HG03378 (cell line): Measurements from ENCODE around the gene ELL2.
"Not testable (repeated sequence)": the region's sequence is repeated elsewhere in the genome, so short reads cannot be mapped to it uniquely, and the experiment has no call there.

Experiments
- ATAC-seq: cut with Tn5 transposase; IDR thresholded peaks from one replicate; pipeline ENCODE4 v1.9.1; 2021; ENCODE audit warnings: mild to moderate bottlenecking, moderate library complexity; ENCODE audit not compliant: unreplicated experiment

The ELL2 gene

DNA sequence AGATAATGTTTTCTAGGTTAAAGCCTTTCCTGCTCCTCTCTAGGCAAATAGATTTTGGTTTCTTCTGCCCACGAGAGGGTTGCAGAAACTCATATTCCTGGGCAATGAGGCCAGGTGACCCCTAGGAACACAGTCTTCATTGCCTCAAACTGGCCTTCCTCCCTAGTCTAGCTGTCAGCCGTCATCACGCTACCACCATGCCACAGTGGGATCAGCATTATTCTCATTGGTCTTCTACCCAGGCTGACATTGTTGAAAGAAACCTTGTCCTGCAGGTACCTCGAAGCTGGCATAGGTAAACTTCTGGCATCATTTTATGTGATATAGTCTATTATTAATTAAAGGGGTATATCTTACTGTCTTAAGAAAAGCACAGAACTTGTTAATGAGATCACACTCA, 51.1 kb downstream of the ELL2 start:
- no peak for ATAC-seq

DNA sequence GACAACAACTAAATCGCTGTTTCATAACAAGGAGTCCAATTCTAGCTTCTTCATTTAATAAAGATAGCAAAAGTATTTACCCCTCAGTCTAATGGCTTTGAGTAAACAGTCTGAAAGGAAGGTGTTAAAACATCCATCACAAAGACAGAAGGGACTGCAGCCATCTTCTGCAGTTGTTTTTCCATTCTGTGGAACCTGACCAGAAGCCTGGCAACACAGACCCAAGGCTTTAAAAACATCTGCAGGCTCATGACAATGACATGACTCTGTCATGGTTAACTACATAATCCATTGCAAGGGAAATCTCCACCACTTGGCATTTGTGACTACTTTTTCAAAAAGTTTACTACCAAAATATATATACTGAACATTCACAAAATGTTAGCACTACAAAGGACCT, 51.9 kb downstream of the ELL2 start:
- no peak for ATAC-seq

DNA sequence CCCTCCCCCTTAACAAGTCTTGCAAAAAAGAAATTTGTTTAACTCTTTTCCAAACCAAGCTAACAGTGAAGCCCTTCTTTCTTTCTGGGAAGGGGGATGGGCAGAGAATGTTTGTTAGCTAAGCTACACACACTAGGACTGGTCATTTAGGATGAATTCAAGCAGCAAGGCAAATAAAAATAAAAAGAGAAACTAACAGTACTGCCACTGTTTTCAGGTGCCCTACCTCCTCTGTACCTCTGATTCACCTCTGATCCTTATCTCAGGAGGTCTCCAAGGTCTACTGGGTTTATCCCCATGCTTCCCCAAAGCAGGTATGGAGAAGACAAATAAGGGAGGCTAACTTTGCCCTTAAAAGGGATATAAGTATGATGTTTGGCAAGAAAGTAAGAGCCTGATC, 52.9 kb downstream of the ELL2 start:
- no peak for ATAC-seq

GRCh38 chr5:95907740-95908706, 53.6 kb downstream of the ELL2 start:
- no peak for ATAC-seq

GRCh38 chr5:95907067-95907705, 54.5 kb downstream of the ELL2 start:
- no peak for ATAC-seq

DNA sequence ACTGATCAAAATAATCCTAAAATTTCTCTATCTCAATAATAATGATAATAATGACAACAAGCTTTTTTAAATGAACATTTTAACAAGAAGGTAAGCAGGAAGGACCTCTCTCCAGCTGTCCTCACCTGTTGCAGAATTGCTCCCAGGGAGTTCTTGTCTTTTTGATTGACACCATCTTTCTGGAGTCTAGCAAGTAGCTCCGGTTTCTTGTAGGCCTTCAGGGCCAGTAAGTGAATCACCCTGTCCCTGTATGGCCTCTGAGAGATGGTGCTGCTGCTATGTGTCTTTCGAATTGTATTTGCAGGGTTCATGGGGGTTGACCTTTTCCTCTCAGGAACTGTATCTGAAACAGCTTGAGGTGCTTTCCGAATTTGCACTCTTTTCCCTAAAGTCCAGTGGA, 55.3 kb downstream of the ELL2 start:
- not testable (repeated sequence) for ATAC-seq

GRCh38 chr5:95904827-95905226, 56.8 kb downstream of the ELL2 start:
- ATAC-seq = no peak

DNA sequence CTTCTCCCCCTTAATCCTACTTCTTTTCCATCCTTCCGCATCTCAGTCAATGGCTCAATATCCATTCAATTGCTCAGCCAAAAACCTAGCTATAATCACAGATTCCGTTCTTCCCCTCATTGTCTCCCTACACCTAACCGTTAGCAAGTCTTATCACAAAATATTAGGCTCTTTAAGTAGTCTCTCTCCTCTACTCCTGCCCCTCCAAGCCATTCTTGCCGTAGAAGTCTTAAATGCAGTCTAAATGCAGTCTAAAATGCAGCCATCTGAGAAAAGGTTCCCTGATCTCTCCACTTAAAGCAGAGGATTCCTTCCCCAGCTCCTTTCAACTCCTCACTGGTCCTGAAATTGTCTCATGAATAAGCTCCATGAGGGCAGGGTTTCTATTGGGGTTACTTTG, 57.8 kb downstream of the ELL2 start:
- no peak for ATAC-seq

- no peak for ATAC-seq
Measured at GRCh38 chr5:95901676-95902627, 59.7 kb downstream of the ELL2 start.

- no peak for ATAC-seq
Measured at GRCh38 chr5:95900383-95900958, 61.2 kb downstream of the ELL2 start.

GRCh38 chr5:95899829-95900228, 61.8 kb downstream of the ELL2 start:
- ATAC-seq = no peak

- ATAC-seq = no peak
Measured at GRCh38 chr5:95899006-95899405, 62.6 kb downstream of the ELL2 start.

- ATAC-seq = no peak
Measured at GRCh38 chr5:95895771-95896170, 65.9 kb downstream of the ELL2 start.

DNA sequence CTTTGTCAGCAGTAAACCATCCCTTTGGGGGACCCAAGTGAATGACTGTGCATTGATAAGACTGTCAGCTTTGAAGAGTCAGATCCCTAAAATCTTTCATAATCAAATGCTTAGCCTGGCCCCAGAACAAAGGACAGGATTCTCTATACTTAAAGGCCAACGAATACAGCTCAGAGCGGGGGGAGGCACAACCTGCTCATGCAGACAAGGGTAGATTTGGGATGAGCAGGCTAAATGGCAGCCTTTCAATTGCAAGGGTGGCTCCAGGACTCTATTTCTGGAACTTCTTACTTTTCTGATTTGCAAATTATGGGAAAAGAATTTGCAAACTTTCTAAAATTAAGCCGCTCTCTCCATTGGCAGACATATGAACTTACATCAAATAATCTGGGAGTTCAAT, 66.4 kb downstream of the ELL2 start:
- ATAC-seq = no peak

- ATAC-seq = peak; percentile 70
Measured at GRCh38 chr5:95892784-95893354, 68.8 kb downstream of the ELL2 start.

DNA sequence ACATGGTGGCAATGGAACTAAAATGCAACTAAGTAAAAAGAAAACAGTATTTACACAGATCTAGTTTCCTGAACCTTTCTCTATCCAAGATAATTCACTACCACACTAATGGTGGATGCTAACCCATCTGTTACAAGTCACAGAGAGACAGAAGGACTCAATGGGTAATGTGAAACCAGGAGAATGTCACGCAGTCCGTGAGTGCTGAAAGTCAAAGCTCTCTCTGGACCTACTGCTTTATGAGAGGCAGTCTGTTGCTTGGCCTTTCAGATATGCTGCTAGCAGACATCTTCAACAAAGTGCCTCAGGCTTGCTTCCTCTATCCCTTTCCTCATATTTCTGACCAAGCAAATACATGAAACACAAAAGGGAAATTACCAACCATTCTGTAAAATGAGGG, 70.2 kb downstream of the ELL2 start:
- ATAC-seq = no peak

GRCh38 chr5:95889076-95889475, 72.6 kb downstream of the ELL2 start:
- ATAC-seq = no peak

DNA sequence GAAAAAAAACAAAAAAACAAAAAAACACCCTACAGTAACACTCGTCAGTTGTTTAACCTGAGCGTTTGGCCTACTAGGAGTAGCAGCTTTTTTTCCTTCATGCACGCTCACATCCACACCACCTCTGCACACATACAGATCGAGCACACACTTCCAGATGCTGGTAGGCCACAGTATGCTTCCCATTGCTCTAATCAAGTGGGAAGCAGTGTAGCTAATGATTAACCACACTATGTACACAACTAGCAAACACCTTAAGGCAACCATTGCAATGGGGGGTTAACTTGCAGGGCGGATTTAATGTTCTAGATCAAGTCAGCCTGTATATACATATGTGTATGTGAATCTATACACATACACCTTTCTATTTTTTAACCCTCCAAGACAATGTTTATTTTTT, 73.7 kb downstream of the ELL2 start:
- no peak for ATAC-seq

DNA sequence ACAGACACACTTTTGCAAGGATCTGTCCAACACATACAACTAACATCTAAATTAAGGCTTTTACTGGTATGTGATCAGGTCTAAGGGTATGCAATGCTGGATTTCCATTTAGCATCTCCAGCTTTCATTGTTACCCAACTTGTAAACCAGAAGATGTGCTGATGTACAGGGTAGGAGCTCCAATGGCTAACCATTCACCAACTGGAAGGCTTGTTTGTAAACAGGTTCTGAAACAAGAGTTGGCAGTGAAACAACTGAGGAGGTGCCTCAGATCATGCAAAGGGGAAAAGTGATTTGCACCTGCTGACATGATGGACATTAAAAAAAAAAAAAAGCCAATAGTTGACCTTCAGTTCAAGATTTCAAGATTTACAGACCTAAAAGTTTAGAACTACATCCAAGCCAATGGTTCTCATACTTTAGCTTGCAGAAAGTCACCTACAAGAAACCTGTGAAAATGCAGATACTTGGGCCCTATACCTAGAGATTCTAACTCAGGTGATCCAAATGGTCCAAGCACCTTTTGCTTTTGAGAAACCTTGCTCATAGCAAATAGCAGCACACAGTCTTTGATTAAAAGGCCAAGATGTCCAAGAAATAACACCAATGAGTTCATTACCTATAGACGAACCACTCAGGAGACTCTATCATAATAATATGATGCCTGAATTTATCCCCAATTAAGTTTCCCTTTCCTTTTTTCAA, 75.2 kb downstream of the ELL2 start:
- ATAC-seq = no peak

DNA sequence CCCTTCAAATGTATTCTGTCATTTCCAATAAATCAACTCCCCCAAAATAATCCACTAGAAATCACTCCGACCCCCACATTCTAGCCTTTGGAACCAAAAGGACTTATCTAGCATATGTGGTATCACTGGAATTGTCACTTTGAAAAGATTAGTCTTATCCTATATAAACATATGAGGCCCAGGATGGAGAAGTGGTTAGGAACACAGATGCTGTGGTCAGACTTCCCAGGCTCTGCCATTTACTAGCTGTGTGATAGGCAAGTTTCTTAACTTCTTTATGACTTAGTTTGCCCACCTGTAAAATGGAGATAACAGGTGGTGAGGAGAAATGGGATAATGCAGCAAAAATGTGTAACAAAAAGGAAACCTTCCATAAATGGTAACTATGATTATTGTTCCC, 77.1 kb downstream of the ELL2 start:
- ATAC-seq = no peak
